ENCODE data around the gene C10orf53.

C10orf53 gene

GRCh38 chr10:49645417-49645816 is 34.0 kb upstream of the C10orf53 start:
- Histone ChIP-seq H3K27ac (peak overlapping the region in 3 of 11 experiments; percentile 21 to 95 (median 89); a peak in 3 of 22 replicates), H3K4me3 (no peak overlapping the region), H3K9me3 (replicated peaks in 1 of 11) (no peaks in the 10 kb centered on the region), H3K27me3 (no peaks in the 10 kb centered on the region), H3K4me1 (peaks cover 26 to 70% (median 64%) of the 10 kb centered on the region in 10 experiments), H4K20me1 (no peaks in the 10 kb centered on the region), H3K4me2 (peak overlapping the region in 9 of 11 experiments; percentile 11 to 93 (median 90); a peak in 13 of 22 replicates), H3K36me3 (no peaks in the 10 kb centered on the region), H3K9ac (no peak overlapping the region)
- no peak for TF ChIP-seq Cebpa-rat (IDR thresholded peaks at IDR 0.05)

- Histone ChIP-seq H3K27ac (peak overlapping the region in 4 of 11 experiments; percentile 86 to 95 (median 90); a peak in 6 of 22 replicates), H3K27me3 (no peaks in the 10 kb centered on the region), H3K9me3 (replicated peaks in 1 of 11) (no peaks in the 10 kb centered on the region), H3K36me3 (no peaks in the 10 kb centered on the region), H3K4me1 (peaks cover 31 to 77% (median 71%) of the 10 kb centered on the region in 10 experiments), H4K20me1 (no peaks in the 10 kb centered on the region), H3K4me2 (peak overlapping the region in 10 of 11 experiments; percentile 11 to 93 (median 90); a peak in 16 of 22 replicates), H3K4me3 (no peak overlapping the region), H3K9ac (no peak overlapping the region)
- TF ChIP-seq Cebpa-rat (IDR thresholded peaks at IDR 0.05) = no peak
Observed at GRCh38 chr10:49645871-49646870, 33.3 kb upstream of the C10orf53 start.

- H3K27me3 ChIP-seq = no peaks in the 10 kb centered on the region
- H3K4me2 ChIP-seq = peak overlapping the region in 9 of 11 experiments; percentile 66 to 93 (median 90); a peak in 17 of 22 replicates
- H4K20me1 ChIP-seq = no peaks in the 10 kb centered on the region
- H3K4me3 ChIP-seq = no peak overlapping the region
- H3K9me3 ChIP-seq (replicated peaks in 1 of 11) = no peaks in the 10 kb centered on the region
- peak overlapping the region in 4 of 11 experiments; percentile 67 to 80 (median 76); a peak in 5 of 22 replicates for H3K9ac ChIP-seq
- no peak for TF ChIP-seq Cebpa-rat (IDR thresholded peaks at IDR 0.05)
- peaks cover 31 to 91% (median 85%) of the 10 kb centered on the region in 10 experiments for H3K4me1 ChIP-seq
- H3K27ac ChIP-seq = peak overlapping the region in 5 of 11 experiments; percentile 76 to 95 (median 89); a peak in 7 of 22 replicates
- no peaks in the 10 kb centered on the region for H3K36me3 ChIP-seq
Observed at GRCh38 chr10:49647554-49647953, 31.9 kb upstream of the C10orf53 start.

- H3K27ac ChIP-seq = peak overlapping the region in 8 of 11 experiments; percentile 70 to 95 (median 81); a peak in 14 of 22 replicates
Observed at GRCh38 chr10:49647985-49648795, 31.3 kb upstream of the C10orf53 start.

GRCh38 chr10:49649294-49649693 is 30.2 kb upstream of the C10orf53 start:
- Histone ChIP-seq H3K9me3 (replicated peaks in 1 of 11) (no peaks in the 10 kb centered on the region), H4K20me1 (no peaks in the 10 kb centered on the region), H3K27ac (peak overlapping the region in 9 of 11 experiments; percentile 47 to 95 (median 76); a peak in 18 of 22 replicates), H3K36me3 (no peaks in the 10 kb centered on the region), H3K4me1 (peaks cover 31 to 99% (median 89%) of the 10 kb centered on the region in 10 experiments), H3K9ac (peak overlapping the region in 10 of 11 experiments; percentile 42 to 80 (median 60); a peak in 16 of 22 replicates), H3K4me3 (peak overlapping the region in 8 of 10 experiments; percentile 15 to 55 (median 36); a peak in 14 of 20 replicates), H3K27me3 (no peaks in the 10 kb centered on the region), H3K4me2 (peak overlapping the region; percentile 66 to 93 (median 89))
- peak in 2 of 11 experiments; percentile 31 to 71; a peak in 3 of 22 replicates for TF ChIP-seq Cebpa-rat (IDR thresholded peaks at IDR 0.05)

More at GRCh38 chr10:49647985-49648795, 31.3 kb upstream of the C10orf53 start:
- no peaks in the 10 kb centered on the region for H3K27me3 ChIP-seq
- H4K20me1 ChIP-seq = no peaks in the 10 kb centered on the region
- H3K9ac ChIP-seq = peak overlapping the region in 6 of 11 experiments; percentile 25 to 80 (median 72); a peak in 10 of 22 replicates
- H3K9me3 ChIP-seq (replicated peaks in 1 of 11) = no peaks in the 10 kb centered on the region
- H3K4me3 ChIP-seq = peak overlapping the region in 3 of 10 experiments; percentile 15 to 34 (median 29); a peak in 4 of 20 replicates
- H3K4me1 ChIP-seq = peaks cover 31 to 97% (median 90%) of the 10 kb centered on the region in 10 experiments
- peak overlapping the region; percentile 66 to 93 (median 89) for H3K4me2 ChIP-seq
- H3K36me3 ChIP-seq = no peaks in the 10 kb centered on the region
- TF ChIP-seq Cebpa-rat (IDR thresholded peaks at IDR 0.05) = no peak

- Histone ChIP-seq H3K36me3 (no peaks in the 10 kb centered on the region), H3K9ac (peak overlapping the region in 6 of 11 experiments; percentile 57 to 80 (median 70); a peak in 10 of 22 replicates), H3K27ac (peak overlapping the region in 9 of 11 experiments; percentile 47 to 95 (median 76); a peak in 18 of 22 replicates), H3K4me1 (peaks cover 38 to 97% (median 85%) of the 10 kb centered on the region in 10 experiments), H3K9me3 (replicated peaks in 1 of 11) (no peaks in the 10 kb centered on the region; a peak in 1 of 22 replicates), H3K4me3 (peak overlapping the region in 3 of 10 experiments; percentile 28 to 37 (median 31); a peak in 4 of 20 replicates), H3K4me2 (peak overlapping the region; percentile 66 to 93 (median 89)), H3K27me3 (no peaks in the 10 kb centered on the region), H4K20me1 (no peaks in the 10 kb centered on the region)
- TF ChIP-seq Cebpa-rat (IDR thresholded peaks at IDR 0.05) = no peak
Observed at GRCh38 chr10:49649936-49650723, 29.3 kb upstream of the C10orf53 start.

GRCh38 chr10:49650724-49651034 is 28.8 kb upstream of the C10orf53 start:
- Histone ChIP-seq H3K4me1 (peaks cover 40 to 95% (median 84%) of the 10 kb centered on the region in 10 experiments), H4K20me1 (no peaks in the 10 kb centered on the region), H3K36me3 (no peaks in the 10 kb centered on the region), H3K4me3 (no peak overlapping the region; a peak in 2 of 20 replicates), H3K27me3 (no peaks in the 10 kb centered on the region), H3K9me3 (replicated peaks in 1 of 11) (no peaks in the 10 kb centered on the region; a peak in 1 of 22 replicates), H3K9ac (peak overlapping the region in 4 of 11 experiments; percentile 63 to 80 (median 76); a peak in 5 of 22 replicates), H3K4me2 (peak overlapping the region in 10 of 11 experiments; percentile 66 to 93 (median 90); a peak in 19 of 22 replicates), H3K27ac (peak overlapping the region in 9 of 11 experiments; percentile 15 to 95 (median 76); a peak in 15 of 22 replicates)
- no peak for TF ChIP-seq Cebpa-rat (IDR thresholded peaks at IDR 0.05)
